PC-3 (cell line): Measurements from ENCODE around the gene SRSF1. TPM values are rescaled to one million over a fixed set of nuclear protein-coding genes. Genes with fewer than 3 reads are reported as not detected.
A peak's percentile ranks its signal among the peaks of the same experiment; 100 is the strongest.

Experiments
- ATAC-seq: fragments of 200-7000 bp; cut with Tn5 transposase; 2 replicates; pipeline ENCODE4 v1.9.1; 2020; ENCODE audit warnings: mild to moderate bottlenecking, moderate library complexity
- BruUV-seq: library from RNA; stranded (reverse); fragments of 400-500 nt; replicated peaks from 2 replicates; lab custom pipeline; 2021; lab: Mats Ljungman, UMichigan
- CTCF ChIA-PET: fragments of 300-600 bp; sonication (Branson Sonifier 250); formaldehyde crosslinking; loops from one replicate; lab custom pipeline; 2022; ENCODE audit warnings: antibody characterized with exemption; lab: Charles Lee
- POLR2A ChIA-PET: fragments of 300-600 bp; sonication (Branson Sonifier 250); formaldehyde crosslinking; loops from one replicate; lab custom pipeline; 2022; ENCODE audit warnings: antibody characterized with exemption; ENCODE audit not compliant: unreplicated experiment; lab: Charles Lee
- DNase-seq: peaks from one replicate; pipeline ENCODE4 v3.0.0-alpha.2; 2015
- H2AFZ ChIP-seq: fragments of 300-600 bp; sonication (generic); 2 replicates; pipeline ENCODE4 v1.6.0; 2016; ENCODE audit warnings: antibody characterized with exemption, low read length
- H3F3A ChIP-seq: fragments of 300-600 bp; sonication (generic); one replicate; pipeline ENCODE4 v1.6.0; 2017; ENCODE audit warnings: antibody characterized with exemption, low read length, control low read depth, mild to moderate bottlenecking; ENCODE audit not compliant: unreplicated experiment
- H3K27ac ChIP-seq: fragments of 300-600 bp; sonication (generic); 2 replicates; pipeline ENCODE4 v1.5.1; 2016; ENCODE audit warnings: mild to moderate bottlenecking, low read length
- H3K27me3 ChIP-seq: fragments of 300-600 bp; sonication (generic); 2 replicates; pipeline ENCODE4 v1.6.1; 2016; ENCODE audit warnings: low read length, mixed read lengths
- H3K36me3 ChIP-seq: fragments of 300-600 bp; sonication (generic); 2 replicates; pipeline ENCODE4 v1.6.1; 2016; ENCODE audit warnings: low read depth, mixed run types, low read length, mixed read lengths
- H3K4me1 ChIP-seq: fragments of 300-600 bp; sonication (generic); 2 replicates; pipeline ENCODE4 v1.5.1; 2016; ENCODE audit warnings: low read length; ENCODE audit not compliant: insufficient read depth
- H3K4me2 ChIP-seq: fragments of 300-600 bp; sonication (generic); 2 replicates; pipeline ENCODE4 v1.6.0; 2016; ENCODE audit warnings: low read length
- H3K4me3 ChIP-seq: fragments of 300-600 bp; sonication (generic); 2 replicates; pipeline ENCODE4 v1.5.1; 2016; ENCODE audit warnings: mild to moderate bottlenecking, low read length, mixed read lengths
- H3K79me2 ChIP-seq: fragments of 300-600 bp; sonication (generic); 2 replicates; pipeline ENCODE4 v1.6.1; 2017; ENCODE audit warnings: low read length, mixed read lengths
- H3K9ac ChIP-seq: fragments of 300-600 bp; sonication (generic); 2 replicates; pipeline ENCODE4 v1.6.0; 2016; ENCODE audit warnings: mild to moderate bottlenecking, low read length
- H3K9me2 ChIP-seq: fragments of 300-600 bp; sonication (generic); replicated peaks from 2 replicates; pipeline ENCODE4 v1.6.1; 2016; ENCODE audit warnings: mixed run types, low read length, mixed read lengths
- H3K9me3 ChIP-seq: fragments of 300-600 bp; sonication (generic); 2 replicates; pipeline ENCODE4 v1.6.1; 2016; ENCODE audit warnings: low read length, mixed read lengths
- H4K20me1 ChIP-seq: fragments of 300-600 bp; sonication (generic); 2 replicates; pipeline ENCODE4 v1.6.1; 2016; ENCODE audit warnings: low read length, mixed read lengths
- CTCF ChIP-seq: fragments of 300-600 bp; sonication (generic); conservative IDR thresholded peaks from 2 replicates; pipeline ENCODE4 v1.5.1; 2017; ENCODE audit warnings: antibody characterized with exemption, low read depth, mild to moderate bottlenecking, low read length
- EZH2 ChIP-seq: fragments of 300-600 bp; sonication (generic); IDR thresholded peaks from one replicate; pipeline ENCODE4 v1.6.1; 2017; ENCODE audit warnings: antibody characterized with exemption, mild to moderate bottlenecking, low read length; ENCODE audit not compliant: unreplicated experiment
- EZH2phosphoT487 ChIP-seq: fragments of 300-600 bp; sonication (generic); IDR thresholded peaks from 2 replicates; pipeline ENCODE4 v1.6.1; 2018; ENCODE audit warnings: mild to moderate bottlenecking, antibody characterized with exemption, low read length, borderline replicate concordance
- intact Hi-C: fragments of 100-400 bp; cut with micrococcal nuclease; formaldehyde crosslinking; loops from 2 replicates; pipeline ENCODE4 v1.9.0; 2023
- total RNA-seq: library from RNA; depleted of rRNA; stranded (reverse); fragments of >200 nt; gene quantifications from 2 replicates; pipeline ENCODE4 v1.2.3, GENCODE V29; 2014

SRSF1 gene
- total RNA-seq, 1 experiment from 2014 or later = 325 TPM

GRCh38 chr17:57990037-57990436, 17.0 kb downstream of the SRSF1 start:
- Histone ChIP-seq H3K4me2 (no peak overlapping the region), H3K79me2 (peaks cover 28% of the 10 kb centered on the region), H3K9me3 (no peaks in the 10 kb centered on the region), H2AFZ (no peak overlapping the region), H3K4me3 (no peak overlapping the region), H3K36me3 (peaks cover 1% of the 10 kb centered on the region; the same call in 1 of the 2 replicates), H4K20me1 (peaks cover 8% of the 10 kb centered on the region), H3F3A (peaks cover 28% of the 10 kb centered on the region), H3K4me1 (peaks cover 21% of the 10 kb centered on the region), H3K27ac (no peak overlapping the region), H3K27me3 (no peaks in the 10 kb centered on the region), H3K9me2 (no peaks in the 10 kb centered on the region), H3K9ac (no peak overlapping the region)
- POLR2A ChIA-PET = interaction anchor here (0.5 to 1.0 kb wide), 3 partner anchors 36 to 162 kb away, joined by 3 to 8 read pairs (median 8); no protein-coding TSS in a partner anchor
- no TSS peak for BruUV-seq
- ATAC-seq (no peak), DNase-seq (no peak)
- CTCF ChIA-PET = interaction anchor here (0.5 to 3.3 kb wide), 4 partner anchors 10 to 130 kb away, joined by 3 to 20 read pairs (median 4); no protein-coding TSS in a partner anchor
- TF ChIP-seq EZH2phosphoT487 = no peak
- no peak for TF ChIP-seq CTCF
- no peak for TF ChIP-seq EZH2
- intact Hi-C loops = no loop called here

- Histone ChIP-seq H3K4me1 (peaks cover 36% of the 10 kb centered on the region), H3K9me2 (no peaks in the 10 kb centered on the region), H3K27ac (peak overlapping the region; percentile 87), H3F3A (peaks cover 16% of the 10 kb centered on the region), H3K9ac (peak overlapping the region; percentile 89), H3K27me3 (no peaks in the 10 kb centered on the region), H3K4me3 (peak overlapping the region; percentile 80), H4K20me1 (peaks cover 21% of the 10 kb centered on the region), H2AFZ (peak overlapping the region; percentile 71), H3K9me3 (no peaks in the 10 kb centered on the region), H3K79me2 (peaks cover 42% of the 10 kb centered on the region), H3K36me3 (peaks cover 15% of the 10 kb centered on the region; the same call in 1 of the 2 replicates), H3K4me2 (peak overlapping the region; percentile 85)
- ATAC-seq (peak; percentile 64), DNase-seq (peak; percentile 79)
- TF ChIP-seq CTCF (no peak; the same call in 1 of the 2 replicates), EZH2 (no peak), EZH2phosphoT487 (no peak)
- CTCF ChIA-PET = interaction anchor here (0.5 to 3.3 kb wide), 6 partner anchors 8 to 113 kb away, joined by 4 to 20 read pairs (median 4); no protein-coding TSS in a partner anchor
- POLR2A ChIA-PET = interaction anchor here (0.5 to 1.3 kb wide), 10 partner anchors 11 to 364 kb away, joined by 3 to 9 read pairs (median 4); partner anchors contain the start of gene SUPT4H1
- BruUV-seq = TSS peak; percentile 31
- intact Hi-C loops = no loop called here
Observed at GRCh38 chr17:57988301-57989250, 18.5 kb downstream of the SRSF1 start.
